GM21423 (cell line): Measurements from ENCODE around the gene HDGF.

Experiments
- ATAC-seq: cut with Tn5 transposase; IDR thresholded peaks from one replicate; pipeline ENCODE4 v1.9.1; 2021; ENCODE audit warnings: mild to moderate bottlenecking, moderate library complexity; ENCODE audit not compliant: unreplicated experiment

Gene HDGF

DNA sequence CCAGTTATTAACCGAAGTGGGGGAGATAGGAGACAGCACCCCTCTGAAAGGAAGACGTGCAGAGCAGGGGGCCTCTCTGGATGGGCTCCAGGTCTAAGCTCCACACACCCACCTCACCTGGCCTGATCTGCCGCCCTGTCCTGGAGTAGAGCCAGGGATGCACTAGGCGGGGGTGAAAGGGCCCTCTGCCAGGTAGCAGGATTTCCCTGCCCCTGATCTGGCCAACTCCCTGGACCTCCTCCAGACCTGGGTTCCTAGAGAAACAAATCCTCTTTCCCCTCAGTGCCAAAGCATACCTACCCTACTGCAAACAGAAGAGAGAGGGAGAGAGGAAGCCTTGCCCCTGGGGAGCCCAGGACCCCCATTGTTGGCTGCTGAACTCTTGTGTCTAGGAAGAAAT lies 48.1 kb downstream of the HDGF start:
- ATAC-seq, result no peak

DNA sequence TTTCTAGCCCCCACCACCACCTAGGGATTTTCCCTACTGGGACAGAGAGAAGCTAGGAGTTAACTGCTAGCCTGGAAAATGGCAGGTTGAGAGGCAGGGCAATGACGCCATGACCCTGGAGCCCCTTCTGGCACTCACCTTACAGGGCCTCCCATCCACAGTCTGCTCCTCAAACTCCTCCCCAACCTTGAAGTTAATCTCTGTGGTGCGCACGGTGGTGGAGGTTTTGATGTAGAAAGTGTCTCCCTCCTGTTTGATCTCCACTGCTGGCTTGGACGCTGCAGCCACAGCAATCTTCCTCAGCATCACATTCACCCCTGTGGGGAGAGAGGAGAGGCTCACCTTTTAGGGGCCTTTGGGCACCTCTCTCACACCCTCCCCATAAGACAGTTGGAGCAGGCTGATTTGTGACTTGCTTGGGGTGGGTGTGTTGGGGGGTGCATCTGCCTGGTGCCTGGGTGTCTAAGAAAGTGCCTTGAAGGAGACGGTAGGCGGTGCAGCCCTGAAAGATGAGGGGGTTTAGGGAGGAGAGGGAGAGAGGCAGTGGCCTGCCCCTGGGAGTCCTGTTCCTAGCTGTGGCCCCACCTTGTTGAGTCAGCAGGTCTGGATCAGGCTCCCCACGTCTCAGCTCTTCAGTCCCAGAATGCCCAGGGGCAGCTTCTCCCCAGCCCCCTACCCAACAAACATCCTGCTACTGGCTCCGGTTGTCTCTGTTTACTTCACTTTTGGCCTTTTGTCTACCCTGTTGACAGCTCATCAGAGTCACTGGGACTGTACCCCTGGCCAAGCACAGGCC lies 50.5 kb downstream of the HDGF start:
- ATAC-seq, result no peak

DNA sequence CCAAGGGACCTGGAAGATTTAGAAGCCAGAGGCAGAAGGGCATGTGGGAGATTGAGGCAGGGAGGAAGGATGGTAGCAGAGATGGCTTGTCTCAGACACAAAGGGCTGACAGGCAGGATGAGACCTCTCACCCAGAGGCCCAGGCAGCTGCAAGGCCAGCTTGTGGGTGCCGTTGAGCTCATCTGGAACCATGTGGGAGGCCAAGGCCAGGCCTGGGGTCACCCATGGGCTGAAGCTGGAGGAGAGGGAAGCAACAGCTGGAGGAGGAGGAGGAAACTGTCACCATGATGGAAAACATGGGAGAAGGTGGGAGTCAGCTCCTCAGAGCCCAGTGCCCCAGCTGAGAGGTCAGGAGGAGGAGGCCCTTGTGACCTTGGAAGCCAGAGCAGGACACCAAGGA lies 52.5 kb downstream of the HDGF start:
- no peak for ATAC-seq

DNA sequence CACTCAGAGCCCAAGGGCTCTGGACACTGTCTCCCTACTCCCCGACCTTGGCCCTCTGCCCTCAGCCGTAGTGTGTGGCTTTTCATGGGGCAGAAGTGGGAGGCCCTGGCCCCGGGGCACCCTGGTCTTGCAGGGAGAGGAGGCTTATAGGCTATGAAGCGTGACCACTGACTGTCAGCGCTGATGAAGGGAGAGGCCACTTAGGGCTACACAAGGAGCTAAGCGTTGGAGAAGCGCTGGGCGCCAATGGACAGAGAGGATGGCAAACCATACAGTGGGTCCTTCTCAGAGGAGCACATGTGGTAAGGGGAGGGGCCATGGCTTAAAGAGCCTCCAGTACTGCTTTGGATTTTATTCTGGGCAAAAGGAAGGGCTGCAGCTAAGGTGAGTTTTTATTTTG lies 54.0 kb downstream of the HDGF start:
- ATAC-seq, result no peak

DNA sequence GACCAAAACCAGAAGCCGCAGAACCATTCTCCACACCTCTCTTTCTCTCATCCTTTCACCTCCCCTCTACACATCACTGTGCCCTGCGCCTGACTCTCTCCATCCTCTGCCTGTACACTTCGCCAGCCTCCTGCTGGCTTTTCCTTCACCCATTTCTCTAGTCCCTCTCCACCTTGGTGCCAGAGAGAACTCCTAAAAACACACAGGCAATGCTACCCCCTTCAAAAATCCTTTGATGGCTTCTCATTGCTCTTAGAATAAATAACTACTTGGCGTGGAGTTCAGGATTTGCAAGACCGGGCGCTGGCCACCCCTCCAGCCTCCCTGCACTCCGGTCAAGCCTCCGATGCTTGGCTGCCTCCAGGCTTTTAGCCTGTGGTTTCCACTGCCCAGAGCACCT lies 54.7 kb downstream of the HDGF start:
- ATAC-seq, result no peak

DNA sequence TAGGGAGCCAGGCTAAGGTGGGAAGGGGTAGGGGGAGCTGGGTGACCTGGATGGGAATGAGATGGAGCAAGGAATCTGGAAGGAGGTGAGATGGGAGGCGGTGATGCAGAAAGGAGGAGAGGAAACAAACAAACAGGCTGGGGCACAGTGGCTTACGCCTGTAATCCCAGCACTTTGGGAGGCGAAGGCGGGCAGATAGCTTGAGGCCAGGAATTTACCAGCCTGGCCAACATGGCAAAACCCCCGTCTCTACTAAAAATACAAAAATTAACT lies 56.8 kb downstream of the HDGF start:
- ATAC-seq, result no peak

DNA sequence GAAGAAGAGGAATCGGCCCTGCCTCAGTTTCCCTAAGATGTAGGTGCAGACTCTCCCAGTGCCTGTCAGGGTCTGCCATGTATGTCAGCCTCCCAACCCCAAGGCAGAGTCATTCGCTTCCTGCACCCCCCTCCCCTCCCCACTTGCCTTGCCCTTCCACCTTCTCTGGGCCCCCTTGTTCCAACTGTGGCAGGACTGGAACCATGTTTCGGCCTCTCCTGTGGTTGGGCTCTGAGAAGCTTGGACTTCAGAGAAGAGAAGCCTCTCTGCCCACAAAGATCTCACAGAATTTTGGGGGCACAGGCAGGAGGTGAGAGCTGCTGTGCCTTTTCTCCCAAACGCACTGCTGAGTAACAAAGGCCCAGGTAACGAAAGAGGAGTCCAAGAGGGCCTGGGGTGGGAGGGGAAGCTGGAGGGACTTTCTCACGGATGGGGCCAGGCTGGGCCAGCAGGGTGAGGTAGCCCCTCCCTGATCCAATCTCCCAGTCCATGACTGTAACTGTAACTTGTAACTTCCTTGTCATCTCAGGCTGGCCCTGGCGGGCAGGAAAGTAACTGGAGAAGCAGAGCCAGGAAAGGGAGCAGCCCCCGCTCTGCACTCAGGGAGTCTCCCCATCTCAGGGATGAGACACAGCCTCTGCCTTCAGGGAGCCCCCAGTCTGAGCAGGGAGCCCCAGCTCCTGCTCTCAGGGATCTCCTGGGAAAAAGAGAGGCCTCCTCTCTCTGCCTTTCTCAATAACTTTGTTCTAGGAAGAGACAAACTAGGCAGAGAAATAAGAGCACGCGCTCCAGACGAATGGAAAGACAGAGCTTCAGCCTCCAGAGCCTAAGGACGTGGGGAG lies 57.4 kb downstream of the HDGF start:
- ATAC-seq, result no peak

DNA sequence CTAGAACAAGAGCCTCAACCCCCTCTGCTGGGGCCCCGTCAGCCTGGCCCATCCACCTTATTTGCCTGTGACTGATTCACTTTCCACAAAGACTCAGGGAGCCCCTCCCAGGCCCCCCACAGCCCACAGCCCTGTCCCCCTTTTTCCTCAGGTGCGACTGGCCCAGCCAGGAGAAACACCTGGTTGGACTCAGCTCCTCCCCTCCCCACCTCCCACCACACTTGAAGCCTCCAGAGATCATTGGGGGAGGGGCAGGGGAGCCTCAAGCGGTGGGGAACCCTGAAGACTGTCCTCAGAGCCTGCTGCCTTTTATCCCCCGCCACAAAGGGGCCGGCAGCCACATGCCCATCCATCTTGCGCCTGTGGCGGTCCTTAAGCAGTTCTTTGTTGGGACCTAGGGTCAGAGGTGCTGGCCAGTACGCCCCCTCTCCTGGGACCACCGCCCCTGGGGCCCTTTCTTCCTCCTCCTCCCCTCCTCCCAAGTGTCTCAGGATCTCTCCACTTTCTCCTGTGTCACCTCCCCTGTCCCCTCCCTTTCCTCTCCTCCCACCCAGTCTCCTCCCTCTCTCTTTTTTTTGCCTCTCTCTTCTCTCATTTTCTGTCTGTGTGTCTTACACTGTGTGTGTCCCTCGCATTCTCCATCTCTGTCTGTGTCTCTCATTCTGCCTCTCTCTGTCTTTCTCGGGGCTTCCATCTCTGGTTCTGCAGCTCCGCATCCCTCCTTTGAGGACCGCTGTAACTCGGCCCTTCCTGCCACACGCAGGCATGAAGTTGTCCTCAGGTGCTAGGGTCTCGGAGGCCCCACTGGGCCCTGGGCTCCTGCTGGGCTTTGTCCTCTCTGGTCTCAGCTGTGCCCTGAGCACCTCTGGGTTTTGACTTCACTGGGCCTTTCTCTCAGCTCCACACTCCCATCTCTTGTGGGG lies 58.3 kb downstream of the HDGF start:
- ATAC-seq, result no peak

DNA sequence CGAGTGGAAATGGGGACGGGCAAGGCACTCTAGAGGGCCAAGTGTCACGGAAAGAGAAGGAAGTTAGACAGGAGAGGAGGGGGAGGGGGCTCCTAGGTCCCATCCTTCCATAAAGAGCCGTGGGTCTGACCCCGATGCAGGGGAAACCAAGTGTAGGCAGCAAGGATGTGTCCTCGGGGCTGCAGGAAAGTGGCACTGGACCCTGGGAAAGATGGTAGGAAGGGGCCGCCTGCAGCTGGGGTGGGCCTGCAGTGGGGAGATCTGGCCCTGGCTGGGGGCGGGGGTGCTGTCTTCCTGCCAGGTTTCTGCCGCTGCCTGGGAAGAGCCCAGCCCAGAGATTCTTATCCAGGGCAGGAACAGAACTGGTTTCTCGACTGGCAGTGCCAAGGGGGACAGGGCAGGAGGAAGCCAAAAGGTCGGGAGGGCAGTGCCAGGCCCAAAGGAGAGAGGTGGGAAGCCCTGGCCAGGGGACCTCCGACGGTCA lies 59.0 kb downstream of the HDGF start:
- no peak for ATAC-seq
